Caco-2 (cell line): Measurements from ENCODE around the gene MARK2. TPM values are rescaled to one million over a fixed set of nuclear protein-coding genes. Genes with fewer than 3 reads are reported as not detected.

Experiments
- BruUV-seq: library from RNA; stranded (reverse); fragments of 400-500 nt; replicated peaks from 2 replicates; lab custom pipeline; 2021; lab: Mats Ljungman, UMichigan
- CTCF ChIA-PET: fragments of 300-600 bp; sonication (Branson Sonifier 250); formaldehyde crosslinking; loops from one replicate; lab custom pipeline; 2022; ENCODE audit warnings: antibody characterized with exemption; lab: Charles Lee
- POLR2A ChIA-PET: fragments of 300-600 bp; sonication (Branson Sonifier 250); formaldehyde crosslinking; loops from one replicate; lab custom pipeline; 2022; ENCODE audit warnings: antibody characterized with exemption; lab: Charles Lee
- DNase-seq, 2 experiments: peaks; one replicate each; pipeline versions ENCODE4 v3.0.0 to v3.0.0-alpha.2; 2020 to 2022
- H3K27me3 ChIP-seq: replicated peaks from 2 replicates; pipeline ENCODE4 v1.6.0; 2011; ENCODE audit warnings: low read length; ENCODE audit not compliant: control insufficient read depth, insufficient read depth
- H3K36me3 ChIP-seq: 2 replicates; pipeline ENCODE4 v1.5.1; 2011; ENCODE audit warnings: low read length; ENCODE audit not compliant: control insufficient read depth, insufficient read depth
- H3K4me1 ChIP-seq: fragments of 250-450 bp; sonication (Bioruptor Pico); 2 replicates; pipeline ENCODE4 v1.5.1; 2020; ENCODE audit warnings: mild to moderate bottlenecking
- H3K4me3 ChIP-seq: 2 replicates; pipeline ENCODE4 v1.5.1; 2011; ENCODE audit warnings: low read depth, mild to moderate bottlenecking, control low read depth, low read length
- H3K9me3 ChIP-seq: fragments of 250-450 bp; sonication (Bioruptor Pico); 2 replicates; pipeline ENCODE4 v1.5.1; 2020; ENCODE audit warnings: mild to moderate bottlenecking, moderate library complexity
- H3K27ac Mint-ChIP-seq: one replicate; pipeline ENCODE4 v1.8.0; 2022; ENCODE audit warnings: mixed read lengths; ENCODE audit not compliant: unreplicated experiment
- H3K27me3 Mint-ChIP-seq: one replicate; pipeline ENCODE4 v1.8.0; 2022; ENCODE audit warnings: mixed read lengths; ENCODE audit not compliant: insufficient read depth, unreplicated experiment
- H3K36me3 Mint-ChIP-seq: one replicate; pipeline ENCODE4 v1.8.0; 2022; ENCODE audit warnings: mild to moderate bottlenecking, mixed read lengths; ENCODE audit not compliant: insufficient read depth, unreplicated experiment
- H3K4me1 Mint-ChIP-seq: one replicate; pipeline ENCODE4 v1.8.0; 2022; ENCODE audit warnings: low read depth, mixed read lengths; ENCODE audit not compliant: unreplicated experiment
- H3K4me3 Mint-ChIP-seq: one replicate; pipeline ENCODE4 v1.8.0; 2022; ENCODE audit warnings: mild to moderate bottlenecking, moderate library complexity, mixed read lengths; ENCODE audit not compliant: unreplicated experiment
- H3K9me3 Mint-ChIP-seq: one replicate; pipeline ENCODE4 v1.8.0; 2022; ENCODE audit warnings: mixed read lengths; ENCODE audit not compliant: unreplicated experiment
- intact Hi-C: fragments of 100-400 bp; cut with micrococcal nuclease; formaldehyde crosslinking; loops from one replicate; pipeline ENCODE4 v1.10.0; 2022; ENCODE audit not compliant: unreplicated experiment
- total RNA-seq: library from RNA; stranded (reverse); gene quantifications from 2 replicates; pipeline ENCODE4 v1.2.3, GENCODE V29; 2022
- TF ChIP-seq, protein P1 (sequence below), 2 experiments: fragments of 200-600 bp in 1 of 2; IDR thresholded peaks; 1 replicate in 1 of 2; 2 replicates in 1 of 2; pipeline versions ENCODE4 v1.5.1 to v1.8.0; 2011 to 2022; ENCODE audit warnings: antibody characterized with exemption in 1 of 2, control low read depth in 1 of 2, inconsistent platforms in 1 of 2, low read depth in 1 of 2, low read length in 1 of 2, mild to moderate bottlenecking in 1 of 2, moderate library complexity in 1 of 2; ENCODE audit not compliant: insufficient read depth in 1 of 2, severe bottlenecking in 1 of 2, unreplicated experiment in 1 of 2

The MARK2 gene
- total RNA-seq, 1 experiment from 2014 or later = 63.5 TPM

GRCh38 chr11:63879598-63880402, 40.9 kb downstream of the MARK2 start:
- Mint-ChIP-seq H3K27me3 (no peaks in the 10 kb centered on the region), H3K9me3 (no peaks in the 10 kb centered on the region), H3K27ac (no peak overlapping the region), H3K36me3 (peaks cover 27% of the 10 kb centered on the region), H3K4me3 (no peak overlapping the region), H3K4me1 (peaks cover 1% of the 10 kb centered on the region)
- Histone ChIP-seq H3K27me3 (no peaks in the 10 kb centered on the region), H3K9me3 (no peaks in the 10 kb centered on the region), H3K4me3 (no peak overlapping the region), H3K4me1 (no peaks in the 10 kb centered on the region), H3K36me3 (no peaks in the 10 kb centered on the region; the same call in 1 of the 2 replicates)
- ChIA-PET CTCF (no interaction called here), POLR2A (interaction anchor here (0.6 kb wide), 1 partner anchor 69 kb away, joined by 3 read pairs; no protein-coding TSS in a partner anchor)
- no peak for DNase-seq
- BruUV-seq = no TSS peak
- intact Hi-C loops = no loop called here
- TF ChIP-seq, protein P1, sequence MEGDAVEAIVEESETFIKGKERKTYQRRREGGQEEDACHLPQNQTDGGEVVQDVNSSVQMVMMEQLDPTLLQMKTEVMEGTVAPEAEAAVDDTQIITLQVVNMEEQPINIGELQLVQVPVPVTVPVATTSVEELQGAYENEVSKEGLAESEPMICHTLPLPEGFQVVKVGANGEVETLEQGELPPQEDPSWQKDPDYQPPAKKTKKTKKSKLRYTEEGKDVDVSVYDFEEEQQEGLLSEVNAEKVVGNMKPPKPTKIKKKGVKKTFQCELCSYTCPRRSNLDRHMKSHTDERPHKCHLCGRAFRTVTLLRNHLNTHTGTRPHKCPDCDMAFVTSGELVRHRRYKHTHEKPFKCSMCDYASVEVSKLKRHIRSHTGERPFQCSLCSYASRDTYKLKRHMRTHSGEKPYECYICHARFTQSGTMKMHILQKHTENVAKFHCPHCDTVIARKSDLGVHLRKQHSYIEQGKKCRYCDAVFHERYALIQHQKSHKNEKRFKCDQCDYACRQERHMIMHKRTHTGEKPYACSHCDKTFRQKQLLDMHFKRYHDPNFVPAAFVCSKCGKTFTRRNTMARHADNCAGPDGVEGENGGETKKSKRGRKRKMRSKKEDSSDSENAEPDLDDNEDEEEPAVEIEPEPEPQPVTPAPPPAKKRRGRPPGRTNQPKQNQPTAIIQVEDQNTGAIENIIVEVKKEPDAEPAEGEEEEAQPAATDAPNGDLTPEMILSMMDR (IDR thresholded peaks at IDR 0.05; ENCODE audit: insufficient read depth in 1 of 2, low read depth in 1 of 2, low read length in 1 of 2, severe bottlenecking in 1 of 2, unreplicated experiment in 1 of 2) = no peak

- Mint-ChIP-seq H3K36me3 (peaks cover 30% of the 10 kb centered on the region), H3K4me1 (no peaks in the 10 kb centered on the region), H3K27ac (no peak overlapping the region), H3K4me3 (no peak overlapping the region), H3K9me3 (no peaks in the 10 kb centered on the region), H3K27me3 (no peaks in the 10 kb centered on the region)
- Histone ChIP-seq H3K36me3 (no peaks in the 10 kb centered on the region; the same call in 1 of the 2 replicates), H3K4me1 (no peaks in the 10 kb centered on the region), H3K9me3 (no peaks in the 10 kb centered on the region), H3K27me3 (no peaks in the 10 kb centered on the region), H3K4me3 (no peak overlapping the region)
- no TSS peak for BruUV-seq
- no peak for DNase-seq
- ChIA-PET POLR2A (interaction anchor here (0.6 kb wide), 1 partner anchor 69 kb away, joined by 3 read pairs; no protein-coding TSS in a partner anchor), CTCF (no interaction called here)
- TF ChIP-seq, protein P1 (IDR thresholded peaks at IDR 0.05; ENCODE audit: insufficient read depth in 1 of 2, low read depth in 1 of 2, low read length in 1 of 2, severe bottlenecking in 1 of 2, unreplicated experiment in 1 of 2) = no peak
- intact Hi-C loops = no loop called here
Measured at GRCh38 chr11:63880403-63880790, 41.5 kb downstream of the MARK2 start.

DNA sequence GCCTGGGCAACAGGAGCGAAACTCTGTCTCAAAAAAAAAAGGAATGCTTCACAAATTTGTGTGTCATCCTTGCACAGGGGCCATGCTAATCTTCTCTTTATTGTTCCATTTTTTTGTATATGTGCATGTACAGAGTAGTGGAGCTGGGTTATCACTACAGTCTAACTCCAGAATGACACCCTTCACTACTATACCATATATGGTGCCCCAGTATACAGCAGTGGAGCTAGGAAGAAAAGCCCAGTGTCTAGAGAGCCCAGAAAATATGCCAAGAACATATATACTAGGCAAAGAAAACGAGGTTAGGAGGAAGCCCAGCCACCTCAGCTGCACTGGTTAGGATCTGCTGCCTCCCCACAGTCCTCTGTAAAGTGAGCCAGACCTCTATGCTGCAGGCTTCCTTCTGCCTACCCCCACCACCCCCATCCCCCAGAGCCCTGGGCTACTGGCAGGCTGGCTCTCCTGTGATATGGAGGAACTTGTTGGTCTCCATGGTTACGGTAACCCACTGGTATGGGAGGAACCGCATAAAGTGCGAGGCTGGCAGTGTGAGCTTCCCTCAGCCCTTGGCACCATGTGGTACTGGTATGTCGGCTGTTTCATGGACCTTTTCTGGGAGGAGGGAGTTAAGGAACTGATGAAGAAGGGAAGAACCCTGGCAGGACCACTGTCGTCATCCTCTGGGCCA, 43.8 kb downstream of the MARK2 start:
- ChIA-PET POLR2A (no interaction called here), CTCF (no interaction called here)
- Mint-ChIP-seq H3K4me1 (peaks cover 9% of the 10 kb centered on the region), H3K27me3 (no peaks in the 10 kb centered on the region), H3K9me3 (no peaks in the 10 kb centered on the region), H3K36me3 (peaks cover 30% of the 10 kb centered on the region), H3K4me3 (no peak overlapping the region), H3K27ac (no peak overlapping the region)
- Histone ChIP-seq H3K4me1 (peaks cover 10% of the 10 kb centered on the region), H3K9me3 (no peaks in the 10 kb centered on the region), H3K36me3 (no peaks in the 10 kb centered on the region; the same call in 1 of the 2 replicates), H3K4me3 (no peak overlapping the region), H3K27me3 (no peaks in the 10 kb centered on the region)
- TF ChIP-seq, protein P1 (IDR thresholded peaks at IDR 0.05; ENCODE audit: insufficient read depth in 1 of 2, low read depth in 1 of 2, low read length in 1 of 2, severe bottlenecking in 1 of 2, unreplicated experiment in 1 of 2) = no peak
- no peak for DNase-seq
- BruUV-seq = no TSS peak
- intact Hi-C loops = no loop called here
